ENCODE data around the gene HOXA3. TPM values are rescaled to one million over a fixed set of nuclear protein-coding genes. Genes with fewer than 3 reads are reported as not detected.

HOXA3 gene
- polyA plus RNA-seq, 3 donors = 42.4 to 62.7 (median 42.7) TPM

DNA sequence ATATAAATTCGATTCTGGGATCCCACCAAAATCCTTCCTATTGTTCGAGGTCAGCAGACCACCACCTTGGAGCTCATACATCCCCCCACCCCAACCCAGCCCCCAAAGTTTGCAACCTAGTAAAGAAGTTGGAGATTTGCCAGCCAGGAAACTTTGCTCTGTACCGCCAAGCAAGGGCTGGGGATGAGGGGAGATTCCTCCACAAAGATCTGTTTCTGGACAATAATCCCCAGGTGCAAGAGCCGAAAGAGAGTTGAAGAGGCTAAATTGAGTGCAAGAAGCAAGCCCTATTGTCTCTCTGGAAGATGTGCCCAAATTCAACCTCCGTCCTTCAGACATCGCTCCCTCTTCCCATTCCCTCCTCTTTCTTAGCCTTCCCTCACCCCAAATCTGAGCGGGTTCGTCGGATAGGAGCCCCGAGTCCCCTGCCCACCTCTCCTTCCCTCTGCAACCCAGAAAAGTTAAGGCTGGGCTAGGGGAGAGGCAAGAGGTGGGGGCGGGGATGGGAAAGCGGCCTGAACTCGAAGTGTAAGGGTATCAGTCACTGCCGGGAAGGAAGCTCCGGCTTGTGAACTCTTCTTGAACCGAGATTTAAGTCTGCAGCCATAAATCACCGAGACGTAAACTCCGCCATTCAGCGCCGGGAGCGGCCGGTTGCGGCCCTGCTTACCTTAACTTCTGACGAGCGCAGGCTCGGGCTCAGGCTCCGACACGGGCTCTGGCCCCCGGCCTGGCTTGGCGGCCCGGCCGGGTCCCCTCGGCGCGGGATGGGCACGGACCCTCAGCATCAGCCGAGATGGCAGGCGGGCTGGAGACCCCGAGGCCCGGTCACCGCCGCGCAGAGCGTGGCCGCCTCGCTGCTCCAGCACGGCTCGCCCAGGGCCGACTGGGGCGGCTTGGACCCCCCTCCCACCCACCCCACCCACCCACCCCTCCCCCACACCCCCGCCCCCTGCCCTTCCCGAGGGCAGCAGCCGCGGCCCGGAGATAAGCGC, 39.1 kb downstream of the HOXA3 start:
- DNase-seq (ENCODE audit: extremely low read depth in 1 of 11, low read depth in 9 of 11, low spot score in 4 of 11) = peak in 7 of 11 donors; percentile 86 to 95 (median 91)

DNA sequence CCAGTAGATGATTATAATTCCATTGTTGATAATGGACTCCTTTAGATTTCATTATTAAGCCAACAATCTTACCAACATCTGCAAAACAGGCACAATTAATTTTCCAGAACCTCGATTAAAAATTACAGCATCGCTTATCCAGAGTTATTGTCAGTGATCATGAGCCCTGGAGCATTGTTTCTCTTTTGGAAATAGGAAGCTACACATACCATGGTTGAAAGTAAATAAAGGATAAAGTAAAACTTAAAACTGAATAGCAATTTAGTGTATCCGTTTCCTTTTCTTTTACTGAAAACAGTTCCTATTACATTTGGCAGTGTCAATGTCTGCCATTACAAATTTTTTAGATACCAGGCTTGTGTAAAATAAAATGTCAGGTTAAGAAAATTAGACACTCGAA, 40.0 kb downstream of the HOXA3 start:
- DNase-seq (ENCODE audit: extremely low read depth in 1 of 11, low read depth in 9 of 11, low spot score in 4 of 11) = no peak

DNA sequence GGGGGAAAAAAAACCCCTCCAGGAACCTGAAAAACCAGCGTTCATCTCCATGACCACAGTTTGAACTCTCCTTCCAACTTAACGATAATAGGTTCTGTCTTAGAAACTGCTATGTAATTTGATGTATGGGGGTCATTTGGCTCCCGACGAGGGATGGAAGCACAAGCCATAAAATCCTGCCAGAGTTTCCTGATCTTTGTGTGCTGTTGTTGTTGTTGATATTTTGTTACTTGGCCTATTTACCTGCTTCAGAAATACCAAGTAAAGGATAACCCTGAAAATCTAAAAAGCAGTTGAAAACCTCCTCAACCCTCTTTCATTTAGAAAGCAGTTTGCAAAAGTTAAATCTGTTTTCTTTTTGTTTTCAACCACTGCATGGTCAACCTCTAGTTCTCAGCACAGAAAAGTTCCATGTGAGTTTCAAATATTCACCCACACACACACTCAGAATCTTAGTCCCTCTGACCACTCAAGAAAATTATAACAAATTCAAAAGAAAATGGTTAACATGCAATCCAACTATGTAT, 40.6 kb downstream of the HOXA3 start:
- no peak for DNase-seq (ENCODE audit: extremely low read depth in 1 of 11, low read depth in 9 of 11, low spot score in 4 of 11)

DNA sequence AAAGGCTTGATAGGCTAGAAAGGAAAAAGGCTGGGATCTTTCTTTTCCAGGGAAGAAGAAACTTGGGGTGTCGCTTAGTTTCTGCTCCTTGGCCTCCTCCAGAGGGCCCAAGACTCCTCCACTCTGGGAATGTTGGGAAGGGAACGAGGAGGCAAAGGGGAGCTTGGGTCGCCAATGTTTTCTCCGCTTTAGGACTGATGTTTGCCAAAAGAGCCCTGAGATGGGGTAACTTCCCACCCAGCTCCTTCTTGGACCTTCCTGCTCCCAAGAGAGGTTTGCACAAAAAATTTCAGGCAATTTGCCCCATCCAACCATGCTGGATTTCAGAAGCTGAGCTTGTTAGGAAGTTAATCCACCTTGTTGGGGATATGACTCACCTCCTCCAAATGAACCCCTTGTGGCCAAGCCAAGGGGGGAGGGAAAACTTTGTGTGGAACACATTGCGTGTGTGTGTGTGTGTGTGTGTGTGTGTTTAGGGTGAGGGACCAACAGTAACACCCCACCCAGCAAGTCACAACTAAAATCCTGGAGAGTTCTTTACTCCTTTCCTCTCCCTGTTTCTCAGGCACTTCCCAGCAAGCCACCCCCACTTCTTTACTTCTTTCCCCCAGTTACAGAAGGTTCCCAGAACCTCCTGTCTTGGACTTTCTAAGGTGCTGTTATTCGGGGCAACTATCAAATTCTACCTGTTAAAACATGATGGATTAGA, 41.2 kb downstream of the HOXA3 start:
- no peak for DNase-seq (ENCODE audit: extremely low read depth in 1 of 11, low read depth in 9 of 11, low spot score in 4 of 11)

DNA sequence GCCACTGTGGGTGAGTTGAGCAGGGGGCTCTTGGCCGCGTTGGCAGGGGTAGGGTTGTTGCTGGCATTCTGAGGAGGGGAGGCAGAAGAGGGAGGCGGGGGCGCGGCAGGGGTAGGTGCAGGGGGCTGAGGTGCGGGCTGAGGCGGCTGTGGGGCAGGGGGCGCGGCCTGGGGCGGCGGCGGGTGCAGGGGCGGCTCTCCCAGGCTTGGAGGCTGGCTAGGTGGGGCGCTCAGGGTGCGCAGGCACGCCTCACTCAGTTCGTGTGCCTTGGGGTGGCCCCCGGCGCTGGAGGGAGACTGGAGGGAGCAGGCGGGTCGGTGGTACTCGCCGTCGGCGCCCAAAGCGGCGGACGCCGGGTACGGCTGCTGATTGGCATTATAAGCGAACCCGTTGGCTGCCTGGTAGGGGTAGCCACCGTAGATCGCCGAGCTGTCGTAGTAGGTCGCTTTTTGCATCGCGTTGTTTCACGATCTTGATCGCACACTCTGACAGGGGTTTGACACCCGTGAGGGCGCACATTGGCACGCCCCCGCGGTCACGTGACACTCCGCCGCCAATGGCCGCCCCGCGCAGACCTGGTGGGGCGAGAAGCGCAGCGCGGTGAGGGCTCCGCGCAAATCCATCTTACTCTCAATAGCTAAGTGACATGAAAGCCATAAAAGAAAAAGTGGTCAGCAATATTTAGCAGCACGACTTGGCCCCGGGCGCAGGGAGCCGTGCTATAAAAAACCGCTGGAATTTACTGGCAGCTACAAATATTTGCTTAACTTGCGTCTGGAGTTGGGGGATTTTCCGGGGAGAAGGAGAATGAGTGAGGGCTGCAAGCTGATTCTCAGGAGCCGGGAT, 42.0 kb downstream of the HOXA3 start:
- DNase-seq (ENCODE audit: extremely low read depth in 1 of 11, low read depth in 9 of 11, low spot score in 4 of 11) = peak in 1 of 11 donors; percentile 77

DNA sequence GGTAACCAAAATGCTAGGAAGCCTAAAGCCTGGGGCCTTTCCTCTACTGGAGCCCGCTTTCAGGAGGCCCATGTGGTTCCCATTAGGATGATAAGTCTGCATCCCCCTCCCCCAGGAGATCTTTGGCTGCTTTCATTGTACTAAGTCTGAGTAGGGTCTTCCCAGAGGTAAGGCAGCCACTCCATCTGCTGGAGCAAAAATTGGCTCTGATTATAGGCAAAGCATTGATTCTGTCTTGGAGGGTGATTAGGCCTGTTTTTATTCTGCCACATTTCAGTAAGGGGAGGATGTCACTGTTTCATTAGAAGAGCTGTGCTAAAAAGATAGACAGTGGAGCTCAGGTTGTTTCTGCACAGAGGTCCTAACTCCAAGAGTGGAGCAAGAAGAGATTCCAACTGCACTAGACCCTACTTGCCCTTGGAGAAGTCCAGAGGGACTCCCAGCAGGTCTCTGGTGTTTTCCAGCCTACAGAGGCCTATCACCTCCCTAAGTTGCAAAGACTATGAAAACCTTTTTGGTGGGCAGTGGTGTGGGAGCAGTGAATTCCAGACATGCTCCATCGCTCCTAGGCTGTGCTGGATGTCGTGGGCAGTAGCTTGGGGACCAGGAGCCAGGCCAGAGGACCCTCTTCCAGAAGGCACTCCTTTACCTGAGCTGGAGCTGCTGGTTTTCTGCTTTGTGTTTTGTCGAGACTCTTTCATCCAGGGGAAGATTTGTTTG, 42.8 kb downstream of the HOXA3 start:
- no peak for DNase-seq (ENCODE audit: extremely low read depth in 1 of 11, low read depth in 9 of 11, low spot score in 4 of 11)

DNA sequence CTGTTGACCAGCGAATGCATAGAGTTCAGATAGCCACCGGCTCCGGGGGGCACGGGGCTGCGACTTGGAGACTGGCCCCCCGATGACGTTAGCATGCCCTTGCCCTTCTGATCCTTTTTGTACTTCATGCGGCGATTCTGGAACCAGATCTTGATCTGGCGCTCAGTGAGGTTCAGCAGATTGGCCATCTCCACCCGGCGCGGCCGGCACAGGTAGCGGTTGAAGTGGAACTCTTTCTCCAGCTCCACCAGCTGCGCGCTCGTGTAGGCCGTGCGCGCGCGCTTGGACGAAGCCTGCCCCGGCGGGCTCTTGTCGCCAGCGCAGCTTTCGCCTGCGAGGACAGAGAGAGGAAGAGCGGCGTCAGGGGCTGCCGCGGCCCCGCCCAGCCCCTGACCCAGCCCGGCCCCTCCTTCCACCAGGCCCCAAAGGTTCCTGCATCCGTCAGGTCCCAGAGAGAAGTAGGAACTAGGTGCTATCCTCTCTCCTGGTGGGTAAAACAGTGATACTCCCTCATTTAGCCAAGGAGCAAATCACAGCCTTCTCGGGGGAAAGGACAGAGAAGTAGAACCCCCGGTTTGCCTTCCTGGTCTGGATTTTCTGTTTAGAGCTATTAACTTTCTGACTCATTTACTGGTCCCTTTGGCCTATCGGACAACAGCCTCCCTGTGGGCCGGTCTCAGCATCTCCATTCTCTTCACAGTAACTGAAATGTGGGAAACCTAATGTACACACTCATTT, 43.8 kb downstream of the HOXA3 start:
- DNase-seq (ENCODE audit: extremely low read depth in 1 of 11, low read depth in 9 of 11, low spot score in 4 of 11) = no peak

DNA sequence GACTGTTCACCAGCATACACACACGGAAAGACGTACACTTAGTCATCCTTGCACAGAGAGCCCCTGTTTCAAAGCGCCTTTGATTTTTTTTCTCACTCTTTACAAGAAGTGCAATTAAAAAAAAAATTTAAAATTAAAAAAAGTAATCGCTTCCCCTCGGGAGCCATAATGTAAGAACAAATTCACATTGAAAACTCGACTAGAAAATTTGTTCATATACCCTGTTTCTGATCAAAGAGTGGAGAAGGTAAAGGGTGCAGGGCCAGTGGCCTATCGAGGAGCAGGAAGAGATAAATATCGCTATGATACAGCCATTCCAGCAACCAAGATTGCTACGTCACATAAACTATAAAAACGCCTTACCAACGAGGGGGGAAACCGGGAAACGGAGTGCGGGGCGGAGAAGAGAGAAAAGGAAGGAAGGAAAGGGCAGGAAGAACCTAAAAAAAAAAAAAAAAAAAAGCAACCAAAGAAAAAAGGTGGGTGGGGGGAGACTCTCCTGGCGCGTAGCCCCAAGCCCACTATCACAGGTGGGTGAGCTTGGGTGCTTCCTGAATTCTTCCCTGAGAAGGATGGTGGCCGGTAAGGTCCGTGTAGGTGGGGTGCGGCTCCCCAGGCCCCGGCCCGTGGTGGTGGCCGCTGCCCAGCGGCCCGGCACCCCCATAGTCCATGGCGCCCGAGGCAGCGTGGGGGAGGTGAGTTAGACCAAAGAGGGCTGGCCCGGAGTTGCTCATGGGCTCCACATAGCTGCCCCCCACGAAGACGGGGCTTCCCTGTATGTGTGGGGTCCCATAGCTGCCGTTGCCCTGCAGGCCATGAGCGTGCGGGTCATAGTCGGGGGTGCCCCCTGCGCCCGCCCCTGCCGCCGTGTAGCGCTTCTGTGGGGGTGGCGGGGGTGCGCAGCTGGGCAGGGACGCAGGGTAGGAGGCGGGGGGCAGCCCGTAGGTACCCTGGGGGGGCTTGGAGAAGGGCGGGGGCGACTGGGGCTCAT, 44.7 kb downstream of the HOXA3 start:
- peak in 1 of 11 donors; percentile 6 for DNase-seq (ENCODE audit: extremely low read depth in 1 of 11, low read depth in 9 of 11, low spot score in 4 of 11)

DNA sequence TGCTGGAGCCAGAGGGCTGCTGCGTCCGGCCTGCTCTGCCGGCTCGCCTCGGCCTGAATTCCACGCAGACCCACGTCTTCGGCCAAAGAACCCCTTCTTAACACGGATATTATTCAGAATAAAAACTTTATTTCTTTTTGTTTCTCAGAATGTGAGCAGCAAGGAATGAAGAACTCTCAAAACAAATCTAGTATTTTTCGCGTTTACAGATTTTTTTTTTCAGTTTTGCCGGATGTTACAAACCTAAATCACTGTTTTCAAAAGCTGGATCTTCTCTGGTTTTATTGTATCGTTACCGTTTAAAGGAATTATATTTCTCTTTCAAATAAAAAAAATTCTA, 45.5 kb downstream of the HOXA3 start:
- no peak for DNase-seq (ENCODE audit: extremely low read depth in 1 of 11, low read depth in 9 of 11, low spot score in 4 of 11)

DNA sequence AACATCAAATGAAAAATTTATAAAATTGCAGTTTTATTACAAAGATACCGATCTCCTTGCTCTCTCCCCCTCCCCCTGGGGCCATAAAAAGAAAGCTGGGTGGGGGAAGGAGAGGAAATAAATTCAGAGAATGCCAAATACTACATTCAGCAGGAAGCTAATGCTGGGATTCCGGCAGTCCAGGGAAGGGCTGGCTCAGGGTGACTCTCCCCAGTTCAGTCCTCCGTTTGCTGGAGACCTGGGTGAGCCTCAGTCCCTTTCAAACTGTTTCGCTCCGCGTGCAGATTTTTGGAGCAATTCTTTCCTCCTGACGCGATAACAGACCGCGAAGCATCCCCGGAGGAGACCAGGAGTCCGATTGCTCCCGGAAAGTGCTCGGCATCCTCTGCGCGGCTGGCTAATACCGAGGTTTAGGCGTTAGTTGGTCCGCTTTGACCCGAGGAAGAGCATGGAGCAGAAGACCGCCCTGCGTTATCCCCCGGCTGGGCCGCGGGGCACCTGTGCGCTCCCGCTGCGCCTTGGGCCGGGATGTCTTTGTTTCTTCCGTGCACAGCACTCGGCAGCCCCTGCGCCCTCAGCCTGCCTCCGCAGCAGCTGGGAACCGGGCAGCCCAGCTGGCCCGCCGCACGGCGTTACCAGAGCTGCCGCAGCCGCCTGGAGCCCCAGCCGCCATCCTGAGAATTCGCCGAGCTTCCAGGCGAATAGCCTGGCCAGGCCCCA, 46.0 kb downstream of the HOXA3 start:
- DNase-seq (ENCODE audit: extremely low read depth in 1 of 11, low read depth in 9 of 11, low spot score in 4 of 11) = peak in 4 of 11 donors; percentile 30 to 45 (median 38)

DNA sequence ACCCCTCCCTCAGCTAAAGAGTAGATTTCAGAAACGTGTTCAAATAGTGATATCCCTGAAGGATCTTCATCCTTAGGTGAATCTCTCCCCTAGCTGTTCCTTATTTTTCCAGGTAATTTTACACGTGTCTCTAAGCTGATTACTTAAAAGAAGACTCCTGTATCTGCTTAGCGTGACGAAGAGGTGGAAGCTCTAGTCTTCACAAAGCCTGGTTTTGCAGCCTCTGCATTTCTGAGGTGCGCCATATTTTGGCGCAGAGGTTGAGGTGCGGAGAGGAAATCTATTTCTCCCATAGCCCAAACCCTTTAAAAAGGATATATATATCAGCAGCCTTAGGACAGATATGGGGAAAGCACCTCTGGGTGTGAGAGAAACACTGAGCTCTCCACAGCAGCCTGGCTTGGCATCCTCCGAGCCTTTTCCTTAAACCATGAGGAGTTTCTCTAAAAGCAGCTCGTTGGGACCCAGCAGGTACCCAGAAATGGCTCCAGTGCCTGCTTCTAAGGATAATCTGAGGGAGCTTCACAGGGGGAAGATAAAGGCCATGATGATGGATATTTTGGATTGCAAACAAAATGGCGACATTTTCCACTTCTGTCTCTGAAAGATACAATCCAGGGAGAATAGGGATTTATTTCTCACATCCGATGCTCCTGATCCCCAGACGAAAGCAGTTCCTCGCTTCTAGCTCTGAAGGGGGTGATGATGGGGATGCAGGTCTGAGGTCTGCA, 46.9 kb downstream of the HOXA3 start:
- peak in 2 of 11 donors; percentile 8 to 12 for DNase-seq (ENCODE audit: extremely low read depth in 1 of 11, low read depth in 9 of 11, low spot score in 4 of 11)

DNA sequence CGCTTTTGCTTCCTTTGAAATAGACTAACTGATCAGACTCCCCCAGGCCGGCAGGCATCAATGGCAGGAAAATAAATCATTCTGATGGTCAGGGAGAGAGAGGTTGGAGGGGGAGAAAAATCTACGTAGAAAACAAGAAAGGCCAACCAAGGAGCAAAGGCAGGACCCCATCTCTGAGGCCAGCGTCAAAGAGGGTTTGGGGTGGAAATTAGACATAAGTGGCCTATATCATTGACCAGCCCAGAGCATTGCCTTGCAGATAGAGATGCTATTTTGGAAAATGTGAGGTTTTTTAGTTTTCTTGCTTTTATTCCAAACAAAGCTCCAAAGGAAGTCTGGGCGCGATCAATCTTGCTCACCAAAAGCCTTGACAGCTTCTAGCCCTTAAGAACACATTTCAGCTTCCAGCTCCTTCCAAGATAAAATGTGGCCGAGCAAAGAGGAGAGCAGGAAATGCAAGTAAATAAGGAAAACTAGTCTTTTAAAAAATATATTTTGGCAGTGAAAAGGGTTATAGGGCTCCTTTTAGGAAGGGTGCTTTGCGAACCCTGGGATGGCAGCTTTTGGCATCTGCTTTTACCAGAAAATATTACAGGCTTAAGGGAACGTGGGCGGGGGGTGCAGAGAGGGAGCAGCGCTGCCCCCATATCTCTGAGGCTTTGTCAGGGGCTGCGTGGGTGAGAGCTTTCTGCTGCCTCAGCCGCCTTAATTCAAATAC, 47.9 kb downstream of the HOXA3 start:
- peak in 4 of 11 donors; percentile 62 to 81 (median 75) for DNase-seq (ENCODE audit: extremely low read depth in 1 of 11, low read depth in 9 of 11, low spot score in 4 of 11)

DNA sequence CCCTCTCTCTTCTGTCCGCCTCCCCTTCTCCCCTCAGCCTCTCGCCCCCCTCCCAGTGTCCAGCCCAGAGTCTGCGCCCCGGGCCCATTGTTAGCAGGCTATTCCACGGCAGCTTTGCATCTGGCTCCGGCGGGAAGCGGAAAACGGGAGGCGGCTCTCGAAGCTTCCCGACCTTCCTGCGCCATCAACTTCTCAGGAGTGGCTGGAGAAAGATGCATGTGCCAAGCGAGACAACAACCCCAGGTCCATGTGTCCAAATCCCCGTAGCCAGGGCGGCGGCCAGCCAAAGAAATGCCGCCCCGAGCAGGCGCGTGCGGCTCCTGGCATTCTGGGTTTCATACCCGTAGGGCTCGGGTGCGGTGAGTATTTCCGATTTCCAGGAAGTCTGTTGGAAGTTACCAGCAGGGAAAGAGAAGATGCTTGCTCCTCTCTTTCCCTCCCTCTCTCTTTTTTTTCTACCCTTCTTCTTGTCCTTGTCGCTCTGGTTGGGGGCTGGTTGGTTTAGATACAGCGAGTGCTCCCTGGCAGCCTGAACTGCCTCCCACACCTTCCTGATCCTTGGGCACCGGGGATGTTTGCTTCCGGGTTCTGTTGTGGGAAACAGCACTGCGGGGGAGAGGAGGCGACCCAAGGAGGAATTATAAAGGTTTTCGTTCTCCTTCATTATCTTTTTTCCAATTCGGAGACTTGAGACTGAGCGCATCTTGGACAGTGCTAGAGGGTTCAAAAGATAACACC, 48.7 kb downstream of the HOXA3 start:
- DNase-seq (ENCODE audit: extremely low read depth in 1 of 11, low read depth in 9 of 11, low spot score in 4 of 11) = peak in 4 of 11 donors; percentile 34 to 48 (median 45)

Data from renal cortex interstitium (tissue), 11 donors.